Stimulated activated CD8-positive, alpha-beta memory T cell treated with anti-CD3 and anti-CD28 coated beads, Interleukin-7, amount 100 ng/mL, for 24 hours (primary cell): ENCODE data around the gene GAPDH.
"Not testable (repeated sequence)": the region's sequence is repeated elsewhere in the genome, so short reads cannot be mapped to it uniquely, and the experiment has no call there.

ENCODE experiments used
- DNase-seq: peaks from one replicate; pipeline ENCODE4 v3.0.0-alpha.2; 2020; ENCODE audit warnings: low read depth

The GAPDH gene

GRCh38 chr12:6563448-6564050 lies 29.2 kb downstream of the GAPDH start:
- peak; percentile 53 for DNase-seq

DNA sequence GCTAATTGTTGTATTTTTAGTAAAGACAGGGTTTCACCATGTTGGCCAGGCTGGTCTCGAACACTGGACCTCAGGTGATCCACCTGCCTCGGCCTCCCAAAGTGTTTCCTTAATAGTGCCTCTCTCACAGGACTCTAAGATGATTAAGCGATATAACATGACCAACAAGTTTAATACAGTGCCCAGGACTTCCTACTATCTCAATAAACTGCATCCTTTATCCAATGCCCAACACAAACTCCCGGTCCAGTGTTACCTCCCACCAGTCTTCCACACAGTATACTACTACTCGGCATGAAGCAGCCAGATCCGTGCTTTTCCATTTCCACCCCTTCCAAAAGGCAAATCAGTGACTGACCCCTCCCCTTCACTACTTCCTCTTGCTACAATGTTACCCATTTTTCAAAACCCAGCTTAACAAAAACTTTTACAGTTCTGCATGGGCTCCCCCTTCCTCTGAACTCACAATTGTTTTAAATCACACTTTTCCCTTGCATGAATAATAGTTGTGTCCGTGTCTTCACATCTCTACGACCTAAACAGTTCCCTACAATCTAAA lies 32.9 kb downstream of the GAPDH start:
- no peak for DNase-seq

DNA sequence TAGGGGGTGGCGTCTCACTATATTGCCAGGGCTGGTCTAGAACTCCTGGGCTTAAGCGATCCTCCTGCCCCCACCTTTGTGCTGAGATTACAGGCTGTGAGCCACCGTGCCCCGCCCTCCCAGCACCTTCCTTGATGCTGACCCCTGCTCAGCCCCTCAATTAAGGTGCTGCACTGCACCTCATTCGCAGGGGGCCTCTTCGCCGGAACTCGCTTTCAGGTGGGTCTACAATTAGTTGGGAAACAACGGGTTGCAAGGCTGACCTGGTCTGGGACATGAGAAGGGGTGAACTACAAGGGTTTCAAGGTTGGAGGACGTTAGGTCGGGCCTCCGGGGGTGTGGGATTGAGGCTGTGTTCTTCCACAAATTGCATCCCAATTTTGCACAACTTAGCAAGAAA lies 35.0 kb downstream of the GAPDH start:
- DNase-seq = no peak

DNA sequence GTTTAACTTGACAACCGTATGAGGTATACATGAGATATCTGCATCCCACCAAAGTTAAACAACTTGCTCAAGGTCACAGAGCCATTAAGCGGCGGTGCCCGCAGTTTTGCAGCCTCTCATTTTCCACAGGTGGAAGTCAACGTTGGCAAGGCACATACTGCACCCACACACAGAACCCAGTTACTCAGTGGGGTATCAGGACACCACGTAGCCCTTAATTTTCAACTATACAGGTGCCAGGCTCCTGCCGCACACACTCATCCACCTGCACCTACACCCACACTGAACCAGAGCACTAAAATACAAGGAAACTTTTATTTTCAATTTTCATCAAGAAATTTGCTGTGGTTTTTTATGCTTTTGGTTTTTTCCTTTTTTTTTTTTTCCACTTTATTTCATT lies 35.5 kb downstream of the GAPDH start:
- no peak for DNase-seq

DNA sequence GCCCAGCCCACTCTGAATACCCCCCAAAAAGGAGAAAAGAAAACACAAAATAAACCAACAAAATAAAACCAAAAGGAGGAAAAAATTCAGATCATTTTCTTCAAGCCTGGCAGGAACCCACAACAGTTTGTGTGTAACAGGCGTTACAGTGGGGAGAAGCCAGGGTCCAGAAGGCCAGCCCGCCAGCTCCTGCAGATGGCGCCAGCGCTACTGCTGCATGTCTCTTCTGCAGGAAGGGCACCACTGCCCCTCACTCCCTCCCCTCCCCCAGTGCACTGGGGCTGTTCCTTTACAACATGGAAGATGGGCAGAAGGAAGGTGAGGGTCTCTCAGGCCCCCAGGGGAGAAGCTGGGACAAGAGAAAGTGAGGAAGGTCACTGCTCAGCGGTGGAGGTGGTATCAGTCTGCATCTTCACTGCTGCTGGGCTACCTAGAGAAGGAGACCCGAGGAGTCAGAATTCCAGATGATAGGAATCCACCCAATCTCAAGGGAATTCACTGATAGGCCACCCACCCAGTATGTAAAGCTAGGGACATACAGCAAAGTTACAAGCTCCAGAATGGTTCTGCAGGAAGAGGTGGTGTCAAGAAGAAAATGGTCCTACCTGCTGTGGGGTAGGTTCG lies 36.1 kb downstream of the GAPDH start:
- no peak for DNase-seq

- DNase-seq = no peak
These were observed 38.7 kb downstream of the GAPDH start for GRCh38 chr12:6573001-6573400.

DNA sequence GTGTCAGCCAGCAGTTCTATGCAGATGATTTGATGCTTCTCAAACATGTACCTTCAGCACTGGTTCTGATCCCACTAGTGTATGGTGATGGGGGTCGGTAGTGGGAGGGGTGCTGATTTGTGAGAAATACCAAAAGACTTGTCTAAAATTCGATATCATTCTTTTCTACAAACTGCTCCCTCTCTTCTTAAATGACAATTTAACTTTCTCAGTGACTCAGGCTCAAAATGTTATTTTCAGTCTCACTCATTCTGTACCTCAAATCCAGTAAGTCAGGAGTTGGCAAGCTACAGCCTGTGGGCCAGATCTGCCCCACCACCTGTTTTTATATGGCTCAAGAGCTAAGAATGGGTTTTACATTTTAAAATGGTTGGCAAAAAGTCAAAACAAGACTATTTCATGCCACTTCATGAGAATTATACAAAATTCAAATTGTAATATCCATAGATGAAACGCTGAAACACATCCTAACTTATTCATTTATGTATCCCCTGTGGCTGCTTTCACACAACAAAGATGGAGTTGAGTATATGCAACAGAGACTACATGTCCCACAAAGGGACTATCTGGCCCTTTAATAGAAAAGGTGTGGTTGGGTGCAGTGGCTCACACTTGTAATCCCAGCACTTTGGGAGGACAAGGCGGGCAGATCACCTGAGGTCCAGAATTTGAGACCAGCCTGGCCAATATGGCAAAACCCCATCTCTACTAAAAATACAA lies 40.4 kb downstream of the GAPDH start:
- DNase-seq = no peak

- no peak for DNase-seq
These were observed 41.3 kb downstream of the GAPDH start for GRCh38 chr12:6575648-6576047.

DNA sequence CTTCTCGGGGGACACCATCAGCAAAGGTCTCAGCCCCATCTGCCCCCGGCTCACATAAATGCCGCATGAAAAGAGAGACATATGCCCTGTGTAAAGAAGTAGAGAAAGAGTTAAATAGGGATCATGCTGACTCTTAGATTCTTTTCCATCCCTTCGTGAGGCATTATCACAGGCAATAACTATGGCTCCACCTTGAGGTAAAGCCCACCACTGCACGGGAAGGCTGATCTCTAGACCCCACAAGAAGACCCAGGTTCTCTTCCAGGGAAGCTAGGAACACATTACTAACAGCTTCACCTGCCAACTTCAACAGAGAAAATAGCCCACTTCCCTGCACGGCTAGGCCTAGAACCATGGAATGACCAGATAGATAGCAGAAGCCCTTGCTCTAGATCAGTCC lies 47.9 kb downstream of the GAPDH start:
- no peak for DNase-seq

DNA sequence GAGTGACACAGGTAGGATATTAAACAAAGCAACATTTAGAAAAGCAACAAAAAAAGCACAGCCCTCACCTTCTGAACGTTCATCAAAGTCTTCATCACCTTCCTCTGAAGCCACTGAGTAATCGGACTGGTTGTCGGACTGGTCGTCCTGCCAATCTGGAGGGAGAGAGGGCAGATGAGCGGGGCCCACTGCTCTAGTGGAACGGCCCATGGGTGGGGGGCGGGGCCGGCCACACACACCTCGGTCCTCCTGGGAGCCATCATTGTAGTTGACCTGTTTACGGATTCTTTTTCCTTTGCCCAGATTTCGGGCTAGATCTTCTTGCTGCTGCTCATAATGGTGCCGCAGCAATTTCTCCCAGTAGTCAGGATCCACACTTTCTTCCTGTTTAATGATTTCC lies 48.6 kb downstream of the GAPDH start:
- DNase-seq = no peak

- no peak for DNase-seq
These were observed 50.0 kb downstream of the GAPDH start for GRCh38 chr12:6584293-6584692.

GRCh38 chr12:6586569-6586968 lies 52.3 kb downstream of the GAPDH start:
- DNase-seq = not testable (repeated sequence)
